Raji (cell line): ENCODE results near the gene KCNQ2.

Experiments
- POLR2A ChIP-seq: IDR thresholded peaks from 2 replicates; pipeline ENCODE4 v1.6.1; 2011; ENCODE audit warnings: low read depth, low read length, control low read depth; ENCODE audit not compliant: insufficient read depth

The KCNQ2 gene

GRCh38 chr20:63405102-63405730 lies 67.2 kb downstream of the KCNQ2 start:
- no peak for TF ChIP-seq POLR2A

DNA sequence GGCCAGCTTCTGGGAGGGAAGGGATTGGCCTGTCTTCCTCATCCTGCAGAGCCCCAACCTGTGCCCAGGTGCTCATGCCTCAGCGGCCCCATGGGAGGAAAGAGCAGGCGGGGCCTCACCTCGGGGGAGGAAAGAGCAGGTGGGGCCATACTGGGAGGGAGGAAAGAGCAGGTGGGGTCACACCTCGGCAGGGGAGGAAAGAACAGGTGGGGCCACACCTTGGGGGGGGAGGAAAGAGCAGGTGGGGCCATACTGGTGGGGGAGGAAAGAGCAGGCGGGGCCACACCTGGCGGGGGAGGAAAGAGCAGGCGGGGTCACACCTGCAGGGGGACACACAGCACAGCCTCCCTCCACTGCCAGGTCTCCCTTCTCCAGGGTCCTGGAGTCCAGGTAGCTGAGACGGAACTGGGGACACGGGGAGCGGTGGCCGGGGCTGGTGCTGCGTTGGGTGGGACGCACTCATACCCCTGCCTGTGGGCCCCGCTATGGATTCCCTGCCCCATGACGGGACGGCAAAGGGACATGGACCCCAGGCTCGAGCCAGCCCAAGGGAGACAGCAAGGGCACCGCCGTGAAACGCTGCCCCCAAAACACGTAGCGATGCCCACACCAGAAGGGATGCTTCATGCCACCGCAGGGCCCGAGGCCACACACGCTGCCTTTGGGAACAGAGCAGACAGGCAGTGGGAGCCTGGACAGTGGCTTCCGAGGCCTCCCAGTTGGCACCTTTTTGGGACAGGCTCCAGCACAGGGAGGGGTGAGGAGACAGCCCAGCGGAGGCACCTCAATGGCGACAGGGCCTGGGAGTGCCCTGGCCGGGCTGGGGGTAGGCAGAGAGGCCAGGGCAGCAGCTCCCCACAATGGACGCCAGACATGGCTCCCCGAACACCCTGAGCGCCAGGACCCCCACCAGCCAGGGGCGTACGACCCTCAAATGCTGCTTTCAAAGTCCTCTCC lies 68.0 kb downstream of the KCNQ2 start:
- TF ChIP-seq POLR2A: no peak

DNA sequence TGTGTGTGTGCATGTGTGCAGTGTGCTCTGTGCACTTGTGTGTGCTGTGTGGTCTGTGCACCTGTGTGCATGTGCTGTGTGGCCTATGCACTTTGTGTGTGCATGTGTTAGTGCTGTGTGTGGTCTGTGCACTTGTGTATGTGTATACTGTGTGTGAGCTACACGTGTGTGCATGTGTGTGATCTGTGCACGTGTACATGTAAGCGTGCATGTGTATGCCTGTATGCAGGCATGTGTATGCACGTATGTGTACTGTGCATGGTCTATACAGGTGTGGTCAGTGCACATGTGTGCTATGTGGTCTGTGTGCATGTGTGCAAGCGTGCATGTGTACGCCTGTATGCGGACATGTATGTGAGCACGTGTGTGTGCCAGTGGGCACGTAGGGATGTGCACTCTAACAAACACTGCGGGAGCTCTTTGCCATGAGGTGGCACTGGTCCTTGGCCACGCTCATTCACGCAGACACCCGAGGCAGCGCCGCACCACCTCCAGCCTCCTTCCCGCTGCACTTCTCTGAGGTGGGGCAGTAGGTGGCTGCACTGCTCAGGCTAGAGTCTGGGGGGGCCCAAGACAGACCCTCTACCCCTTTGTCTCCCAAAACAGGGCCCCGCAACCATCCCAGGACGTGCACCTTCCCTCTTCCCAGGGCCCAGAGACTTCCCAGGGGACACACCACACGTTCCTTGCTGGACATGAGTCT lies 68.9 kb downstream of the KCNQ2 start:
- TF ChIP-seq POLR2A: no peak

DNA sequence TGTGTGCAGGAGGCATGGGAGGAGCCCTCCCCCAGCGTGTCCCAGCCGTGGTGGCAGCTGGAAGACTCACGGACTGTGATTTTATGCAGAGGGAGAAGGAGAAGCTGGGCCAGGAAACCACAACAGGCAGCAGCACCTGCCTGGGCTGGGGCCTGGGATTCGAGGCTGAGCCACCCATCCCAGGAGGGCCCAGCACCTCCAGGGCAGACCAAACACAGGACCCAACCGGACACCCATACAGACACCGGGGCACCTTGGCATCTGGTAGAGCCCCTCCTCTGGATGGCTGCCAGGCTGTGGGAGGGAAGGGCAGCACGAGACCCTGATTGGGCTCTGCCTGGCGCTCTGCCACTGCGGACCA lies 69.6 kb downstream of the KCNQ2 start:
- TF ChIP-seq POLR2A: no peak

- TF ChIP-seq POLR2A: no peak
Measured at GRCh38 chr20:63402181-63402859, 70.1 kb downstream of the KCNQ2 start.

GRCh38 chr20:63401384-63402110 lies 70.9 kb downstream of the KCNQ2 start:
- no peak for TF ChIP-seq POLR2A

- TF ChIP-seq POLR2A: no peak
Measured at GRCh38 chr20:63400486-63401210, 71.8 kb downstream of the KCNQ2 start.

GRCh38 chr20:63399596-63400375 lies 72.7 kb downstream of the KCNQ2 start:
- no peak for TF ChIP-seq POLR2A

GRCh38 chr20:63398744-63399514 lies 73.5 kb downstream of the KCNQ2 start:
- no peak for TF ChIP-seq POLR2A

DNA sequence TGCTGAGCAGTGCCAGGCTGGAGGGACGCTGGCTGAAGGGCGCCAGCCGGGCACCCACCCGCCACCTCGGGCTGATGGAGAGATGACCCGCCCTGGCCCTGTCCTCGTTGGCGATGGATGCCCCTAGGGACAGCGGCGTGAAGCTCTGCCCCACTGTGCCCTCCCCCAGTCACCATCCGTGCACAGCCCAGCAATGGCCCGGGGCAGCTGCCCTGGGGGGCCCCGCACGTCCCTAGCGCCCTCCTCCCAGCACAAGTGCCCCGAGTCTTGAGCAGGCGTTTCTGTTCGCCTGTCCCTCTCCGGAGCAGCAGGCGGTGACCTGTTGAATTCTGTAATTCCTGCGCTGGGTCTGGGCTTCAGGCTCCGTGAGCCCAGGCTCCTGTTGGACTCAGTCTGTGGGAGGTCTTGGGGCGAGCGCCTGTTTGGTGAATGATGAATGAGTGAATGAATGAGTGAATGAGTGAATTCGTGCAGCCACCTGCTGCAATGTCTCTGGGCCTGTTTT lies 74.5 kb downstream of the KCNQ2 start:
- no peak for TF ChIP-seq POLR2A

GRCh38 chr20:63397155-63397843 lies 75.2 kb downstream of the KCNQ2 start:
- no peak for TF ChIP-seq POLR2A

DNA sequence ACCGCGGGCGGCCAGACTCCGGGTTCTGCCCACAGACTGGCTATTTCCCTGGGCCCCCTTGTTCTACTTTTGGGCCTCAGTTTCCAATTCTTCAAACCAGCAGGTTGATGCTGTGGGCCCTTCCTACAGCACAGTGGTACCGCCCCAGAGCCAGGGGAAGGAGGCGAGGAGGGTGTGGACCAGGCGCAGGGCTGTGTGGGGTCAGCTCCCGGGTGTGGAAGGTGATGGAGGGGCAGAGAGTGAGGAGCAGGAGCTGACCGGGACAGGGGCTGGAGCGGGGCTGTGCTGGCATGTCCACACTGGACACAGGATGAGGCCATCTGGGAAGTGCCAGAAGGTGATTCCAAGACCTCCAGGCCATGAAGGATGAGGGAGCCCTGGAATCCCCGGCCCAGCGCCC lies 76.2 kb downstream of the KCNQ2 start:
- TF ChIP-seq POLR2A: no peak

DNA sequence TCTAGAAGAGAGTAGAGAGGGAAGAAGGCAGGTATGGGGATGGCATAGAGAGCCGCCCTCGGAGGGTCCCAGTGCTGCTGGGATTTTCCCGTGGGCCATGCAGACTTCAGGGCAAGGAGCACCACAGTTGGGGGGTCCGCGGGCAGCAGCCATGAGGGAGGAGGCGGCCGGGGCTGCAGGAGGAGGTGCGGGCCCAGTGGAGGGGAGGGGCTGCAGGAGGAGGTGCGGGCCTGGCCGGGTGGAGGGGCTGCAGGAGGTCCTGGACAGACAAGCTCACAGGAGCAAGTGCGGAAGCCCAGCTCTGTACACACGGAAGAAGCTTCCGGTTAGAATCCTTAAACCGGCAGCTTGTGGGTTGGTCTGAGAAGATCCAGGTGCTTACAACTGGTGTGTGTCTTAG lies 76.7 kb downstream of the KCNQ2 start:
- TF ChIP-seq POLR2A: no peak
